DMS79 treated with DMSO at 0.1 percent for 48 hours (cell line): ENCODE data around the gene ACSM5.
A peak's percentile ranks its signal among the peaks of the same experiment; 100 is the strongest.
"Not testable (repeated sequence)": the region's sequence is repeated elsewhere in the genome, so short reads cannot be mapped to it uniquely, and the experiment has no call there.

Source experiments
- DNase-seq: peaks from one replicate; lab custom pipeline; 2025; lab: John Stamatoyannopoulos, UW

Gene ACSM5

GRCh38 chr16:20398603-20399002, 10.7 kb upstream of the ACSM5 start:
- no peak for DNase-seq

GRCh38 chr16:20399185-20399584, 10.1 kb upstream of the ACSM5 start:
- DNase-seq, result no peak

GRCh38 chr16:20401066-20401465, 8.3 kb upstream of the ACSM5 start:
- DNase-seq, result peak; percentile 11

GRCh38 chr16:20401475-20402016, 7.8 kb upstream of the ACSM5 start:
- DNase-seq, result no peak

- DNase-seq, result no peak
These were observed 6.7 kb upstream of the ACSM5 start for GRCh38 chr16:20402651-20403050.

GRCh38 chr16:20404637-20405036, 4.7 kb upstream of the ACSM5 start, which contains the start of gene PDILT:
Gene PDILT, minus strand, starts transcription at chr16:20404737. Its CDS starts 5,437 bp downstream, at chr16:20399300.
- no peak for DNase-seq

- DNase-seq, result no peak
These were observed 888 bp downstream of the ACSM5 start for GRCh38 chr16:20410121-20410723.

GRCh38 chr16:20411055-20411454, 1.7 kb downstream of the ACSM5 start:
- no peak for DNase-seq

GRCh38 chr16:20415541-20415940, 6.2 kb downstream of the ACSM5 start:
- no peak for DNase-seq

GRCh38 chr16:20419093-20419492, 9.8 kb downstream of the ACSM5 start:
- not testable (repeated sequence) for DNase-seq

- DNase-seq, result not testable (repeated sequence)
These were observed 12.4 kb downstream of the ACSM5 start for GRCh38 chr16:20421748-20422147.

GRCh38 chr16:20423772-20424128, 14.4 kb downstream of the ACSM5 start:
- DNase-seq, result not testable (repeated sequence)

GRCh38 chr16:20424129-20424866, 15.0 kb downstream of the ACSM5 start:
- DNase-seq, result no peak

GRCh38 chr16:20427401-20427797, 18.1 kb downstream of the ACSM5 start:
- DNase-seq, result not testable (repeated sequence)

GRCh38 chr16:20429499-20429898, 20.2 kb downstream of the ACSM5 start:
- DNase-seq, result not testable (repeated sequence)

GRCh38 chr16:20430480-20430879, 21.1 kb downstream of the ACSM5 start:
- not testable (repeated sequence) for DNase-seq

GRCh38 chr16:20430948-20431347, 21.6 kb downstream of the ACSM5 start:
- DNase-seq, result no peak

- DNase-seq, result not testable (repeated sequence)
These were observed 29.6 kb downstream of the ACSM5 start for GRCh38 chr16:20438950-20439349.

- not testable (repeated sequence) for DNase-seq
These were observed 30.5 kb downstream of the ACSM5 start for GRCh38 chr16:20439820-20440231.

GRCh38 chr16:20440731-20441130, 31.4 kb downstream of the ACSM5 start:
- DNase-seq, result not testable (repeated sequence)

GRCh38 chr16:20441191-20441590, 31.9 kb downstream of the ACSM5 start:
- no peak for DNase-seq

- DNase-seq, result not testable (repeated sequence)
These were observed 32.5 kb downstream of the ACSM5 start for GRCh38 chr16:20441859-20442258.
